Activated CD4-positive, CD25-positive, alpha-beta regulatory T cell treated with anti-CD3 and anti-CD28 coated beads, Interleukin-2, amount 50 U/mL, for 72 hours (primary cell): ENCODE results near the gene TPST1.
"Not testable (repeated sequence)": the region's sequence is repeated elsewhere in the genome, so short reads cannot be mapped to it uniquely, and the experiment has no call there.

Experiments used
- DNase-seq: peaks from one replicate; pipeline ENCODE4 v3.0.0; 2021

Gene TPST1

GRCh38 chr7:66189695-66190503 is 15.2 kb upstream of the TPST1 start:
- no peak for DNase-seq

DNA sequence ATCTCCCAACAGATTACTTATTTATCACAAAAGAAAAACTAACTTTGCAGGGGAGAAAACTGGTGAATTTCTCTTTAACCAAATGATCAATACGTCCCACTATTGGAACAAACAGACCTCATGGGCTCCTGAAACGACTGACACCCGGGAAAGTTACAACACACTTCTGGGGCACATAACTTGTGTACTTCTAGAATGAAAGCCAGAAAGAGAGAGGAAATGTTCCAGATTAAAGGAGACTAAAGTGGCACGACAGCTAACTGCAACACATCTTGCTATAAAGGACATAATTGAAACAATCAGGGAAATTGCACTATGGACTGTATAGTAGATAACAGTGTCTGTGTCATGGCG is 14.7 kb upstream of the TPST1 start:
- no peak for DNase-seq

DNA sequence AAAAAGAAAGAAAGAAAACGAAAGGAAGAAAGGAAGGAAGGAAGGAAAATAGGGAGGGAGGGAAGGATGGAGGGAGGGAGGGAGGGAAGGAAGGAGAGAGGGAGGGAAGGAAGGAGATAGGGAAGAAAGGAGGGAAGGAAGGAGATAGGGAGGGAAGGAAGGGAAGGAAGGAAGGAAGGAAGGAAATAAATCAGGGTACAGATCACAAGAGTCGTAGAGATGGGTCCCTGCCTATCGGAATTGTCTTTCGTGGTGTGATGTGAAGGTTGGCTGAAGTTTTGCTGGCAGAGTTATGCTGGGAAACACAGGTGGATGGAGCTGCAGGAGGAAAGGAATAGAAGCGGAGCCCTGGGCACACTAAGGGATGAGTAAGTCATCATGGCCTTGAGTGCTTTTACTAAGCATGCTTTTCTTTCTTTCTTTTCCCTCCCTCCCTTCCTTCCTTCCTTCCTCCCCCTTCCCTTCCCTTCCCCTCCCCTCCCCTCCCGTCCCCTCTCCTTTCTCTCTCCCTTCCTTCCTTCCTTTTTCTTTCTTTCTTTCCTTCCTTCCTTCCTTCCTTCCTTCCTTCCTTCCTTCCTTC is 11.9 kb upstream of the TPST1 start:
- DNase-seq, result no peak

- DNase-seq, result no peak
These were observed 6.7 kb upstream of the TPST1 start for GRCh38 chr7:66198469-66198868.

GRCh38 chr7:66198956-66199355 is 6.2 kb upstream of the TPST1 start:
- DNase-seq, result no peak

DNA sequence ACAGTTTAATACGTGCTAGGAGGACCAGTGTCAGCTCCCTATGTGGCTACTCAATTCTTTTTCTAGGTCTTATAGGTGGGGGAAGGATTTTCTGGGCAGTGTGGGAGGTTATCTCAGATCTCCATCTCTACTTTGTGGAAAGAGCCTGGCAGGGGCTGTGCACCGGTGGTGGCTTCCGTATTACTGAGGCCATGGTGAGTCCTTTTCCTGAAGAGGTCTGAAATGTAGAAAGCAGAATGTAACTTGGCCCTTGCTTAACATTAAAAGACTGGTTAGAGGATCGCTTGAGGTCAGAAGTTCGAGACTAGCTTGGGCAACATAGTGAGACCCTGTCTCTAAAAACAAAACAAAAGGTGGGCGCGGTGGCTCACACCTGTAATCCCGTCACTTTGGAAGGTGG is 2.7 kb upstream of the TPST1 start:
- DNase-seq, result no peak

DNA sequence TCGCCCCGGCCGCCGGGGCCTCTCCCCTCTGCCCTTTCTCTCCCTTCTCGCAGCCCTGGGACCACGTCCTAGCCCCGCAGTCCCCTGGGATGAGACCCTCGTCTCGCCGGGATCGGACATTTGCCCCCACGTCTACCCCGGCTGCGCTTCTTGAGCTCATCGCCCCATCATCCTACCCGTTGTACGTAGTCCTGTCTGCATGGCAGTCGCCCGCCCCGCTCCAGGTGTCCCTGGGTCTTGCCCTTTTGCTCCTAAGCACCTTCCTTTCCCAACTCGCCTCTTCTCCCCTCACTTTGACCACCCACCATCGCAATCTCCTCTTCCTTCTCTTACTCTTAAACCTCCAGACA is 582 bp downstream of the TPST1 start:
- no peak for DNase-seq

- DNase-seq, result no peak
These were observed 1.2 kb downstream of the TPST1 start for GRCh38 chr7:66206119-66206933.

DNA sequence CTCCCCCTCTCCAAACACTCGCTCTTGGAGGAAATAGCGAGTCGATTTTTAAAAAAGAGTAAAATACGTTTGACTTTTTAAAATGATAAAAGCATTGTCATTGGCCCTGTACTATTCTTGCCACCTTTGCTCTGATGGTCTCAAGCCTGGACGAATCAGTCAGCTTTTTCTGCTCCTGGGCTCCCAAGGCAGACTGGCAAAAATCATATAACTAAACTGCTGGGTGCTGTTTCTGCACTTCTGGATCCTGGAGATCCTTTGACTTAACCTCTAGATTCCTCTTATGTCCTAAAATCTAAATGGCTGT is 1.8 kb downstream of the TPST1 start:
- DNase-seq, result no peak

- no peak for DNase-seq
These were observed 2.4 kb downstream of the TPST1 start for GRCh38 chr7:66207540-66207939.

DNA sequence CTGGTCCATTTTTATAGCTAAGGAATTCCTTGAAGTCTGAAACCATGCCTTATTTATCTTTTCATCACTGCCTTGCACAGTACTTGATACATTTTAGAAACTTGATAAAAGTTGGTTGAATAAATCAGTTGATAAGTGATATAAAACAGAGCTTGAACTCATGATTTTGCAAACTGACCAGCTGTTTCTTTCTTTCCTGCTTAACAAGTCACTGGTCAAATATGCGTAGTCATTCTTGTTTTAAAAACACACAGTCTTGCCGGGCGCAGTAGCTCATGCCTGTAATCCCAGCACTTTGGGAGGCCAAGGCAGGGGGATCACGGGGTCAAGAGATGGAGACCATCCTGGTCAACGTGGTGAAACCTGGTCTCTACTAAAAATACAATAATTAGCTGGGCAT is 6.3 kb downstream of the TPST1 start:
- DNase-seq, result no peak

- no peak for DNase-seq
These were observed 8.5 kb downstream of the TPST1 start for GRCh38 chr7:66213637-66214036.

- DNase-seq, result no peak
These were observed 11.6 kb downstream of the TPST1 start for GRCh38 chr7:66216687-66217086.

DNA sequence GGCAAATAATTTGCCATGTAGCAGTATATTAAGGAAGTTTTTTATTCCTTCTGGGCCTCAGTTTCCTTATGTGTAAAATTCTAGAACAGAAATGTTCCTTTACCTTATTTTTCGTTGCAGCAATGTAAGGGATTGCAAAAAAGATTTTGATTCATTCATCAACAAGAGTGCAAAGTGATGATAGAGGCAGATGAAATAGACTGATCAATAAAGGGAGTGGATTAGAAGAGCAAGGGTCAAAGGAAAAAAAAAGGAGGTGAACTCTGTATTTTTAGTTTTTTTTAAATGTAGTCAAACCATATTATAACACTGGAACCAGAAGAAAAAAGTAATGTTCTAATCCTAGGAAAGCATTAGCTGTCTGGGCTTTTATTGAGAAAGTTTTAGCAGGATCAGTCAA is 14.7 kb downstream of the TPST1 start:
- no peak for DNase-seq

GRCh38 chr7:66221442-66221841 is 16.3 kb downstream of the TPST1 start:
- DNase-seq, result no peak

- no peak for DNase-seq
These were observed 22.7 kb downstream of the TPST1 start for GRCh38 chr7:66227808-66228207.

DNA sequence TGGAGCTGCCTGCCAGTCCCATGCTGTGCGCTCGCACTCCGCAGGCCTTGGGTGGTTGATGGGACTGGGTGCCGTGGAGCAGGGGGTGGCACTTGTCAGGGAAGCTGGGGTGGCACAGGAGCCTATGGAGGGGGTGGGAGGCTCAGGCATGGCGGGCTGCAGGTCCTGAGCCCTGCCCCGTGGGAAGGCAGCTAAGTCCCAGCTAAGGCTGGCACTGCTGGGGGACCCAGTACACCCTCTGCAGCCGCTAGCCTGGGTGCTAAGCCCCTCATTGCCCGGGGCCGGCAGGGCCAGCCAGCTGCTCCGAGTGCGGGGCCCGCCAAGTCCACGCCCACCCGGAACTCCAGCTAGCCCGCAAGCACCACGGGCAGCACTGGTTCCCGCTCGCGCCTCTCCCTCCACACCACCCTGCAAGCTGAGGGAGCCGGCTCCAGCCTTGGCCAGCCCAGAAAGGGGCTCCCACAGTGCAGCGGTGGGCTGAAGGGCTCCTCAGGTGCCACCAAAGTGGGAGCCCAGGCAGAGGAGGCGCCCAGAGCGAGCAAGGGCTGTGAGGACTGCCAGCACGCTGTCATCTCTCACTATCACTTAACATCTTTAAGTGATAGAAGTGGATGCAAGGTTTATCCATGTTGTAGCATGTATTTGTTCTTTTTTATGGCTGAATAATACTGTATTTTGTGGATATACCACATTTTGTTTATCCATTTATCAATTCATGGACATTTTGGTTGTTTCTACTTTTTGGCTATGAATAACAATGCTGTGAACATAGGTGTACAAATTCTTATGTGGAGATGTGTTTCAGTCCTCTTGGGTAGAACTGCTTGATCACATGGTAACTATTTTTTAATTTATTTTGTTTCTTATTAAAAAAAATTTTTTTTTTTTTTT is 26.4 kb downstream of the TPST1 start:
- not testable (repeated sequence) for DNase-seq

DNA sequence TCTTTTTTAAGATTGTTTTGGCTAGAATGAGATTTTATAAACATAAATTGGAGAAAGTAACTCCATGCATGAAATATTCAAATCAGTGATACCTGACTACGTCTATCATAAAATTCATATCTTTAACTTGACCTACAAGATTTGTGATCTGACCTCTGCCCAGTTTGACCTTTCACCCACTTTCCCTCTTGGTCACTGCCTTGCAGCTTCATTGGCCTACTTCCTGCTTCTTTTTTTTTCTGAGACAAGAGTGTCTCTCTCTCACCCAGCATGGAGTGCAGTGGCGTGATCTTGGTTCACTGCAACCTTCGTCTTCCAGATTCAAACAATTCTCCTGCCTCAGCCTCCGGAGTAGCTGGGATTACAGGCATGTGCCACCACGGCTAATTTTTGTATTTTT is 28.5 kb downstream of the TPST1 start:
- DNase-seq, result no peak

GRCh38 chr7:66236713-66237303 is 31.7 kb downstream of the TPST1 start:
- no peak for DNase-seq

DNA sequence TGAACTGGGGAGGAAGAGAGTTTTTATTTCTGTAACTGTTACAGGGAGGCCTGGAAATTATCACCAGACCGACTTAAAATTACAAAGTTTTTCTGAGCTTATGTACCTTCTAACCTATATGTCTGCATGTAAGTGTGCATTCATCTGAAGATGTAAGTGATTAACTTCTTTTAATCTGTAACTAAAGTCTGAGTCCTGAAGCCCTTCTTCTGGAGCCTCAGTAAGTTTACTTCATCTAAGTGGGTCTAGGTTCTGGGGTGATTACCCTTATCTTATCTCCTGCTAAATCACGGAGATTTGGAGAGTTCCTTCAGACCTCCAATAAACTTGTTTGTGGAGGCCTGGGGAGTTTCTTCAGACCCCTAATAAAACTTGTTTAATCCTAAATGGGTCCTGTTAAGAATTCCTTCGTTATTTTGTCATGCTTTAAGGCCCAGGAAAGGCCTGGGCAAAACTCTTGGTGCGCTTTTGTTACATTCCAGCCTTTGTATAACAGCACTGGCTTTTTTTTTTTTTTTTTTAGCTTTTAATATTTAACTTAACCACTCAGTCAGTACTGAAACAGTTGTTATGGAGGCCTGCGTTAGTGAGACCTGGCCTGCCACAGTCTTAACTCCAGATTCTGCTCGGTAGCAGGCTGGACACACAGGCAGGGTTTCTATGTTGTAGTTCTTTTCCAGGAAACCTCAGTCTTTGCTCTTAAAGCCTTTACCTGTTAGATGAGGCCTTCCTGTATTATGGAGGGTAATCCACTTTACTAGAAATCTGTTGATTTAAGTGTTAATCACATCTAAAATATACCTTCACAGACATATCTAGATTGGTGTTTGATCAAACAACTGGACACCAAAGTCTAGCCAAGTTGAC is 33.0 kb downstream of the TPST1 start:
- DNase-seq, result no peak

DNA sequence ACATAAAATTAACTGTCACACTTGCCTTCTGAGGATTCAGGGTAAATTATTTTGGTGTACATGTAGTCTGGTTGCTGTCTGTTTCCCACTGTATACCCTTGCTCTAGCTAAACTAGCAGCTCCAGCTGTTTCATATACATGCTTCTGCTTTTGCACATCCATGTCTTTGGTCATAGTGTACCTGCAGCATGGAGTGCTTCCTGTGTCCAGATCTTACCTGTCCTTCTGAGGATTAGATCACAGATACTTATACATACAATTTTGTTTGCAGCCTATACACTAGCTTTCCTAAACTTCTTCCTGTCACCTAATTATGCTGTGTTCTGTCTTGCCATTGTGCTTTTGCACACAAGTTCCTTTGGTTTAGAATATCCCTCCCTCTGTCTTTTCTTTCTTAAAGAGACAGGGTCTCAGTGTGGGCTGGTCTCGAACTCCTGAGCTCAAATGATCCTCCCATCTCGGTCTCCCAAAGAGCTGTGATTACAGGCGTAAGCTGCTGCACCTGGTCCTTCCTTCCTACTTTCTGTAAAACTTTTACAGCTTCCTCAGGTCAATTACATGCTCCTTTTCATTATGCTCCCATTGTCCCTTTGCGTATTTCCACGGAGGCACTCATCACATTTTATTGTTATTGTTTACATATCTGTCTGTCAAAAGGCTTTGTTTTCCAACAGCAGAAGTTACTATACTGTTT is 33.8 kb downstream of the TPST1 start:
- no peak for DNase-seq
